Glutamatergic neuron (in vitro differentiated cells): ENCODE measurements around the gene HADHA. TPM values are rescaled to one million over a fixed set of nuclear protein-coding genes. Genes with fewer than 3 reads are reported as not detected.

Source experiments
- DNase-seq: peaks from one replicate; pipeline ENCODE4 v3.0.0; 2022
- H3K27ac Mint-ChIP-seq: one replicate; pipeline ENCODE4 v1.8.0; 2020; ENCODE audit warnings: mild to moderate bottlenecking, mixed read lengths, inconsistent platforms; ENCODE audit not compliant: unreplicated experiment
- H3K27me3 Mint-ChIP-seq: one replicate; pipeline ENCODE4 v1.8.0; 2020; ENCODE audit warnings: mild to moderate bottlenecking, moderate library complexity, mixed read lengths, inconsistent platforms; ENCODE audit not compliant: unreplicated experiment
- H3K36me3 Mint-ChIP-seq: one replicate; pipeline ENCODE4 v1.8.0; 2020; ENCODE audit warnings: mild to moderate bottlenecking, mixed read lengths, inconsistent platforms; ENCODE audit not compliant: unreplicated experiment
- H3K4me1 Mint-ChIP-seq: one replicate; pipeline ENCODE4 v1.8.0; 2020; ENCODE audit warnings: mild to moderate bottlenecking, low read depth, mixed read lengths, inconsistent platforms; ENCODE audit not compliant: unreplicated experiment
- H3K4me3 Mint-ChIP-seq: one replicate; pipeline ENCODE4 v1.8.0; 2020; ENCODE audit warnings: mild to moderate bottlenecking, mixed read lengths, inconsistent platforms; ENCODE audit not compliant: unreplicated experiment
- H3K9me3 Mint-ChIP-seq: one replicate; pipeline ENCODE4 v1.8.0; 2020; ENCODE audit warnings: mild to moderate bottlenecking, moderate library complexity, mixed read lengths, inconsistent platforms; ENCODE audit not compliant: unreplicated experiment
- total RNA-seq: library from RNA; stranded (reverse); fragmentation: NEBNext Ultra II Directional; extraction: Animal tissue kit (Norgen Biotek cat#: 25700); gene quantifications from one replicate; pipeline ENCODE4 v1.2.1, GENCODE V29; 2021; ENCODE audit not compliant: unreplicated experiment
- TF ChIP-seq, protein P1 (sequence below): fragments of 200-600 bp; sonication (generic); IDR thresholded peaks from one replicate; pipeline ENCODE4 v1.5.0; 2021; ENCODE audit not compliant: partially characterized antibody, unreplicated experiment

The HADHA gene
- total RNA-seq, 1 donor from 2014 or later: 89.8 TPM

DNA sequence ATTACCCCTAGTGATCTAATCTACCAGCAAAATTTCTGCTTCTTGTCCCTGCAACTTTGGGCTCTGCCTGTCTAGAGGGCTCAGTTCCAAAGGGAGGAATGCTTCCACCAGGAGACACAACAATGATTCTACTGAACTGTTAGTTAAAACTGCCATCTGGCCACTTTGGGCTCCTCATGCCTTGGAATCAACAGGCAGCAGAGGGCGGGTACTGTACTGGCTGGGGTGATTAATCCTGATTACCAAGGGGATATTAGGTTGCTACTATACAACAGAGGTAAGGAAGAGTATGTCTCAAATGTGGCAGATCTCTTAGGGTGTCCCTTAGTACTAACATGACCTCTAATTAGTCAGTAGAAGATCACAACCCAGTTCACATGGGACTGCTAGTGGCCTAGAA lies 21.4 kb downstream of the HADHA start:
- H3K4me3 Mint-ChIP-seq: no peak overlapping the region
- no peak for DNase-seq
- TF ChIP-seq, protein P1, sequence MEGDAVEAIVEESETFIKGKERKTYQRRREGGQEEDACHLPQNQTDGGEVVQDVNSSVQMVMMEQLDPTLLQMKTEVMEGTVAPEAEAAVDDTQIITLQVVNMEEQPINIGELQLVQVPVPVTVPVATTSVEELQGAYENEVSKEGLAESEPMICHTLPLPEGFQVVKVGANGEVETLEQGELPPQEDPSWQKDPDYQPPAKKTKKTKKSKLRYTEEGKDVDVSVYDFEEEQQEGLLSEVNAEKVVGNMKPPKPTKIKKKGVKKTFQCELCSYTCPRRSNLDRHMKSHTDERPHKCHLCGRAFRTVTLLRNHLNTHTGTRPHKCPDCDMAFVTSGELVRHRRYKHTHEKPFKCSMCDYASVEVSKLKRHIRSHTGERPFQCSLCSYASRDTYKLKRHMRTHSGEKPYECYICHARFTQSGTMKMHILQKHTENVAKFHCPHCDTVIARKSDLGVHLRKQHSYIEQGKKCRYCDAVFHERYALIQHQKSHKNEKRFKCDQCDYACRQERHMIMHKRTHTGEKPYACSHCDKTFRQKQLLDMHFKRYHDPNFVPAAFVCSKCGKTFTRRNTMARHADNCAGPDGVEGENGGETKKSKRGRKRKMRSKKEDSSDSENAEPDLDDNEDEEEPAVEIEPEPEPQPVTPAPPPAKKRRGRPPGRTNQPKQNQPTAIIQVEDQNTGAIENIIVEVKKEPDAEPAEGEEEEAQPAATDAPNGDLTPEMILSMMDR: no peak
- peaks cover 10% of the 10 kb centered on the region for H3K36me3 Mint-ChIP-seq
- H3K4me1 Mint-ChIP-seq: no peaks in the 10 kb centered on the region
- no peak overlapping the region for H3K27ac Mint-ChIP-seq
- no peaks in the 10 kb centered on the region for H3K27me3 Mint-ChIP-seq
- peaks cover 1% of the 10 kb centered on the region for H3K9me3 Mint-ChIP-seq

DNA sequence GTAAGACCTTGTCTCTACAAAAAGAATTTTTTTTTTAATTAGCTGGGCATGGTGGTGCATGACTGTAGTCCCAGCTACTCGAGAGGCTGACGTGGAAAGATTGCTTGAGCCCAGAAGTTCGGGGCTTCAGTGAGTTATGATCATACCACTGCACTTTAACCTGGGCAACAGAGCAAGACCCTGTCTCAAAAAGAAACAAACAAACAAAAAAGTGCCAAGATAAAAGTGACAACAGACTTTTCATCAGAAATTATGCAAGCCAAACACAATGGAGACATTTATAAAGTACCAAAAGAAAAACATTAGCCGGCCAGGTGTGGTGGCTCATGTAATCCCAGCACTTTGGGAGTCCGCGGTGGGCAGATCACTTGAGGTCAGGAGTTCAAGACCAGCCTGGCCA lies 26.7 kb downstream of the HADHA start:
- Mint-ChIP-seq H3K27ac (no peak overlapping the region), H3K27me3 (peaks cover 2% of the 10 kb centered on the region), H3K9me3 (peaks cover 3% of the 10 kb centered on the region), H3K4me3 (no peak overlapping the region), H3K4me1 (no peaks in the 10 kb centered on the region), H3K36me3 (peaks cover 13% of the 10 kb centered on the region)
- TF ChIP-seq, protein P1: no peak
- no peak for DNase-seq

DNA sequence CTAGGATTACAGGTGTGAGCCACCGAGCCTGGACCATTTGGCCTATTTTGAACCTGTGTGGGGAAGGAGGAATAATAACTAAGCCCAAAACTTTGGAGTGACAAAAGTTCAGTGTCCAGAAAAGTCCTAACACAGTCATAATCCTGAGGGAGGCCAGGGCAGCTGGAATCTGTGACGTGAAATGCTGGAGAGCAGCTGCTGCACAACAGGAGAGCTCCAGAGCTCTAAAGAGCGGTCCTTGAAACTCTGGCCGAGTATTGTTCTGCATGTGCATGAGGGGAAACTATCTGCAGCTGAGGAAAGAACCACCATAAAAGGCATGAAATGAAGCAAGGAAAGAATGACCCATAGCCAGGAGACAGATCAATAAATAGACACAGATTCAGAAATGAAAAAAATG lies 27.8 kb downstream of the HADHA start:
- H3K4me3 Mint-ChIP-seq: no peak overlapping the region
- no peak overlapping the region for H3K27ac Mint-ChIP-seq
- peaks cover 13% of the 10 kb centered on the region for H3K36me3 Mint-ChIP-seq
- H3K27me3 Mint-ChIP-seq: peaks cover 2% of the 10 kb centered on the region
- DNase-seq: no peak
- no peaks in the 10 kb centered on the region for H3K4me1 Mint-ChIP-seq
- H3K9me3 Mint-ChIP-seq: peaks cover 3% of the 10 kb centered on the region
- TF ChIP-seq, protein P1: no peak

DNA sequence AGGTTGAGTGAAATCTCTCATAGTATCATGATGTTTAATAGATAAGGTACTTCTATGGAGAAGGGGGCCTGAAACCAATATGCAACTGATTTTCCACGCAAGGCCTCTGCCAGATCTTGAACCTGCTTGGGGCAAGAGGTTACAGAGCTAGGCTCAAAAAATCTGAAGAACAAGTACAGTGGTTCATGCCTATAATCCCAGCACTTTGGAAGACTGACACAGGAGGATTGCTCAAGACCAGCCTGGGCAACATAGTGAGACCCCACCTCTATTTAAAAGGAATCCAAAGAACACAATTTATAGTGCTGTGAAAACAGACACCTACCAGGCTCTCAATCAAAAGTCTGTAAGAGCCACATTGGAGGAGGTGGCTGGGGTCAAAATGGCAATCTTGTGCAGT lies 28.6 kb downstream of the HADHA start:
- Mint-ChIP-seq H3K27me3 (peaks cover 2% of the 10 kb centered on the region), H3K9me3 (peaks cover 3% of the 10 kb centered on the region), H3K27ac (no peak overlapping the region), H3K4me1 (no peaks in the 10 kb centered on the region), H3K36me3 (peaks cover 13% of the 10 kb centered on the region), H3K4me3 (no peak overlapping the region)
- no peak for DNase-seq
- TF ChIP-seq, protein P1: no peak

DNA sequence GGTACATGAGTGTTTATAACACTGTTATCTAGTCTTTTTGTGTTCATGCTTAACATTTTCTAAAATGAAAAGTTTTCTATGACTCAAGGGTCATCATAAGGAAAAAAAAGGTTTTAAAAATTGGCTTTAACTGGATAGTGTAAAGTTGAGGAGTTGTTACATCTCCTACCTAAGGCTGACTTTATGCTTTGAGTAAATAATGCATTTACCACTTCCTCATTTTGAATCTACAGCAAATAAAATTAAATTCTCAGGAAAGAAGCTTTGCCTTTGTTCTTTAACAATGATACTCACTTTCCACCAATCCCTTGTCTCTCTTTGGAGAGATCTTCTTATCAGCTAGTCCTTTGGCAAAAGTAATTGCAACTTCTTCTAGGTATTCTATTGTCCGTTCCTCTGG lies 29.7 kb downstream of the HADHA start:
- no peak overlapping the region for H3K27ac Mint-ChIP-seq
- peaks cover 13% of the 10 kb centered on the region for H3K36me3 Mint-ChIP-seq
- no peak overlapping the region for H3K4me3 Mint-ChIP-seq
- H3K9me3 Mint-ChIP-seq: peaks cover 3% of the 10 kb centered on the region
- TF ChIP-seq, protein P1: no peak
- H3K4me1 Mint-ChIP-seq: no peaks in the 10 kb centered on the region
- no peak for DNase-seq
- H3K27me3 Mint-ChIP-seq: peaks cover 2% of the 10 kb centered on the region
